Measurements from ENCODE around the gene TSPAN7. TPM values are rescaled to one million over a fixed set of nuclear protein-coding genes. Genes with fewer than 3 reads are reported as not detected.

TSPAN7 gene
- total RNA-seq, 3 donors from 2014 or later (not counting 1 experiment from before 2014, with no cell fraction given) = not detected

DNA sequence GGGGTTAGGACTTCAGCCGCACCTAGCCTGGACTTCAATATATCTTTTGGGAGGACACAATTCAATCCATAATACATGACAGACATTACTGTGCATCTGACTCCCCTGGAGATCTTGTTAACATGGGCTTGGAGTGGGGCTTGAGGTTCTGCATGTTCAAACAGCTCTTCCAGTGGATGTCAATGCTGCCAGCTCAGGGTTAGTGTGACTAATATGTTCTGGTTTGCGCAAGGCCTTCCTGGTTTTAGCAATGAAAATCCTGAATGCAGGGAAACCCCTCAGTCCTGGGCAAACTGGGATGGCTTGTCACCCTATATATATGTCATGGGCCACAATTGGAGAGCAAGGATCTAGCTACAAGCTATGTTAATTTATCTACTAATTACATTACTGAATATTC, 2.7 kb upstream of the TSPAN7 start:
- TF ChIP-seq, protein P1, sequence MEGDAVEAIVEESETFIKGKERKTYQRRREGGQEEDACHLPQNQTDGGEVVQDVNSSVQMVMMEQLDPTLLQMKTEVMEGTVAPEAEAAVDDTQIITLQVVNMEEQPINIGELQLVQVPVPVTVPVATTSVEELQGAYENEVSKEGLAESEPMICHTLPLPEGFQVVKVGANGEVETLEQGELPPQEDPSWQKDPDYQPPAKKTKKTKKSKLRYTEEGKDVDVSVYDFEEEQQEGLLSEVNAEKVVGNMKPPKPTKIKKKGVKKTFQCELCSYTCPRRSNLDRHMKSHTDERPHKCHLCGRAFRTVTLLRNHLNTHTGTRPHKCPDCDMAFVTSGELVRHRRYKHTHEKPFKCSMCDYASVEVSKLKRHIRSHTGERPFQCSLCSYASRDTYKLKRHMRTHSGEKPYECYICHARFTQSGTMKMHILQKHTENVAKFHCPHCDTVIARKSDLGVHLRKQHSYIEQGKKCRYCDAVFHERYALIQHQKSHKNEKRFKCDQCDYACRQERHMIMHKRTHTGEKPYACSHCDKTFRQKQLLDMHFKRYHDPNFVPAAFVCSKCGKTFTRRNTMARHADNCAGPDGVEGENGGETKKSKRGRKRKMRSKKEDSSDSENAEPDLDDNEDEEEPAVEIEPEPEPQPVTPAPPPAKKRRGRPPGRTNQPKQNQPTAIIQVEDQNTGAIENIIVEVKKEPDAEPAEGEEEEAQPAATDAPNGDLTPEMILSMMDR (IDR thresholded peaks at IDR 0.05) = no peak
- ATAC-seq (no peak), DNase-seq (no peak)
- Histone ChIP-seq H3K36me3 (ENCODE audit: control insufficient read depth, insufficient read depth, low read length) (no peaks in the 10 kb centered on the region), H3K27ac (ENCODE audit: low read length) (no peak overlapping the region), H3K27me3 (ENCODE audit: control insufficient read depth, insufficient read depth, low read length) (no peaks in the 10 kb centered on the region), H3K4me1 (ENCODE audit: control insufficient read depth, insufficient read depth, low read length) (peaks cover 13% of the 10 kb centered on the region), H3K9me3 (ENCODE audit: control insufficient read depth, insufficient read depth, low read length) (no peaks in the 10 kb centered on the region), H3K4me3 (ENCODE audit: low read length) (no peak overlapping the region)
- H3K27me3 Mint-ChIP-seq (ENCODE audit: low read depth in 2 of 2) = peaks cover 0 to 2% of the 10 kb centered on the region in 2 donors
- H3K4me3 Mint-ChIP-seq = no peak overlapping the region
- H3K27ac Mint-ChIP-seq = no peak overlapping the region
- H3K4me1 Mint-ChIP-seq = no peaks in the 10 kb centered on the region
- H3K36me3 Mint-ChIP-seq = no peaks in the 10 kb centered on the region
- no CpG with 5 or more reads among the region's 2 CpGs for WGBS (ENCODE audit: insufficient coverage)
- H3K9me3 Mint-ChIP-seq = no peaks in the 10 kb centered on the region
- intact Hi-C loops (cut with micrococcal nuclease) = no loop called here

DNA sequence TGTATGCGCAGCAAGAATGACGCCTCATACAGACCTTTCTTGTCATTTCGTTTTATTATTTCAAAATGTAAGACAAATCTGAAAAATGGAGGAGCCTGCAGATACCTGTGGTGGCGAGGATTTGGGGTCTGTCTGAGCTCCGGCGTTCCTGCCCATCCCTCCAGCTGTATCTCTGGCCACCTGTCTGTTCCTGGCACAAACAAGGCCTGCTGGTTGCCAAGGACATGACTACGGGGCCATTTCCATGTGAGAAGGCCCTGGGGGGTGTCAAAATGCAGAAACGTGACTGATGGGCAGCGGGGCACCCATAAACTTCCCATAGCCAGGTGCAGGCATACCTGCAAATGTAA, 591 bp upstream of the TSPAN7 start:
- Histone ChIP-seq H3K4me3 (ENCODE audit: low read length) (peak overlapping the region; percentile 50), H3K9me3 (ENCODE audit: control insufficient read depth, insufficient read depth, low read length) (no peaks in the 10 kb centered on the region), H3K27ac (ENCODE audit: low read length) (no peak overlapping the region), H3K4me1 (ENCODE audit: control insufficient read depth, insufficient read depth, low read length) (peaks cover 13% of the 10 kb centered on the region), H3K27me3 (ENCODE audit: control insufficient read depth, insufficient read depth, low read length) (no peaks in the 10 kb centered on the region), H3K36me3 (ENCODE audit: control insufficient read depth, insufficient read depth, low read length) (no peaks in the 10 kb centered on the region)
- no peaks in the 10 kb centered on the region for H3K4me1 Mint-ChIP-seq
- TF ChIP-seq, protein P1 (IDR thresholded peaks at IDR 0.05) = no peak
- WGBS (ENCODE audit: insufficient coverage) = 61% methylated on average over 9 of the region's 9 CpGs
- intact Hi-C loops (cut with micrococcal nuclease) = no loop called here
- H3K36me3 Mint-ChIP-seq = no peaks in the 10 kb centered on the region
- no peaks in the 10 kb centered on the region for H3K9me3 Mint-ChIP-seq
- peak overlapping the region; percentile 81 for H3K4me3 Mint-ChIP-seq
- ATAC-seq (no peak), DNase-seq (no peak)
- H3K27me3 Mint-ChIP-seq (ENCODE audit: low read depth in 2 of 2) = peaks cover 0 to 2% of the 10 kb centered on the region in 2 donors
- no peak overlapping the region for H3K27ac Mint-ChIP-seq

DNA sequence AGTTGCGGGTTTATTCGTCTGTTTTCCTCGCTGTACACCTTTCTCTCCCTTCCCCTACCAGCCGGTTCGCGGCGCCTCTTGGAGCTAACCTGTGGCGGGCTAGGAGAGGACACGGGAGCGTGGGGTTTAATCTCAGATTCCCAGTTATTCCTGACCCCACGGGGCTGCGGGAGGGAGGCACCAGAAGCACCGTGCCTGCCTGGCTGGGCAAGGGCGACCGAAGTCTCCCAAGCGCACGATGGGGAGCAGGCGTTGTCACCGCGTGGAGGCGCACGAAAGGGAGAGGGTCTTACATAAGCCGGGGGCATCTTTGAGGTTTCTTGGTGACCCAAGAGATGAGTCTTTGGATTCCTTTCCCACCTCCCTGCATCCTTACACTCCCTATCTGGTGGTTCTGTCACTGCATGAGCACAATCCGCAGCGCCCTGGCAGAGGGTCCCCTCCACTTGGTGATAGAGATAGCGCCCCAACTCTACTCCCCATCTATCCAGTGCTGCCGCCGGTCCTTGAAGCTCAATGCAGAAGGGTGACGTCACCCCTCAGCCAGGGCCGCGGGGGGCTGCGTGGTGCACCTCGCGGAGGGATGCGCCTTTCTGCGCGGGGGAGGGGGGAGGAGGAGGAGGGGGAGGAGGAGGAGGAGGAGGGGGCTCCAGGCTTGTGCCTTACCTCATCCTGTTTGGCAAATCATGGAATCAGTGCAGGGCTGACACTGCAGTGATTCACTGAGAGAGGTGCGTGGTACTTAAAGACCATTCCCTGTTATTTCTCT, 793 bp downstream of the TSPAN7 start:
- Mint-ChIP-seq H3K27ac (no peak overlapping the region), H3K36me3 (no peaks in the 10 kb centered on the region), H3K4me1 (no peaks in the 10 kb centered on the region), H3K4me3 (peak overlapping the region; percentile 81), H3K9me3 (no peaks in the 10 kb centered on the region), H3K27me3 (ENCODE audit: low read depth in 2 of 2) (peaks cover 0 to 2% of the 10 kb centered on the region in 2 donors)
- Histone ChIP-seq H3K36me3 (ENCODE audit: control insufficient read depth, insufficient read depth, low read length) (no peaks in the 10 kb centered on the region), H3K27me3 (ENCODE audit: control insufficient read depth, insufficient read depth, low read length) (no peaks in the 10 kb centered on the region), H3K27ac (ENCODE audit: low read length) (no peak overlapping the region), H3K4me3 (ENCODE audit: low read length) (peak overlapping the region; percentile 39), H3K4me1 (ENCODE audit: control insufficient read depth, insufficient read depth, low read length) (peaks cover 13% of the 10 kb centered on the region), H3K9me3 (ENCODE audit: control insufficient read depth, insufficient read depth, low read length) (no peaks in the 10 kb centered on the region)
- 6% methylated on average over 20 of the region's 38 CpGs for WGBS (ENCODE audit: insufficient coverage)
- TF ChIP-seq, protein P1 (IDR thresholded peaks at IDR 0.05) = no peak
- intact Hi-C loops (cut with micrococcal nuclease) = no loop called here
- no peak for ATAC-seq
- peak in 1 of 2 donors; percentile 39 for DNase-seq

DNA sequence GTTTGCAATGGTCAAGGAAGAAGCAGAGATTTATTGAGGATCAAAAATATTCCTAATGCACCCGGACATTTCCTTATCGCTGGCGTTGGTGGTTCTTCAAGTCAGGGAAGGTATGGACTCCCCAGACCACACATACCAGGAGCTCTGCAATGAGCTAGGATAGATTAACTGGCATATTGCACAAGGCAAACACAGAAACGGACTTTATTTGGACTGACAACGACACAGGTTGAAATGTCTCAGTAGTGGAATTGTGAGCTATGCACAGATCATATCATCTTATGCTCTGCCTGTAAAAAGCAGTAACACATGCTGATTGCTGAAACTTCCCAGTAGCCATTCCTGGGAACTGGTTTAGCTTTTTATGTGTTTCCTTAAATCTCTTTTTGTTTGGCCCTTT, 1.7 kb downstream of the TSPAN7 start:
- Histone ChIP-seq H3K27me3 (ENCODE audit: control insufficient read depth, insufficient read depth, low read length) (no peaks in the 10 kb centered on the region), H3K27ac (ENCODE audit: low read length) (no peak overlapping the region), H3K9me3 (ENCODE audit: control insufficient read depth, insufficient read depth, low read length) (no peaks in the 10 kb centered on the region), H3K4me3 (ENCODE audit: low read length) (no peak overlapping the region), H3K4me1 (ENCODE audit: control insufficient read depth, insufficient read depth, low read length) (peaks cover 13% of the 10 kb centered on the region), H3K36me3 (ENCODE audit: control insufficient read depth, insufficient read depth, low read length) (no peaks in the 10 kb centered on the region)
- H3K27me3 Mint-ChIP-seq (ENCODE audit: low read depth in 2 of 2) = peaks cover 0 to 2% of the 10 kb centered on the region in 2 donors
- H3K4me3 Mint-ChIP-seq = no peak overlapping the region
- no peak overlapping the region for H3K27ac Mint-ChIP-seq
- 91% methylated on average over 5 of the region's 5 CpGs for WGBS (ENCODE audit: insufficient coverage)
- ATAC-seq = no peak
- no peaks in the 10 kb centered on the region for H3K36me3 Mint-ChIP-seq
- intact Hi-C loops (cut with micrococcal nuclease) = no loop called here
- H3K4me1 Mint-ChIP-seq = no peaks in the 10 kb centered on the region
- DNase-seq = peak in 1 of 2 donors; percentile 1
- TF ChIP-seq, protein P1 (IDR thresholded peaks at IDR 0.05) = no peak
- no peaks in the 10 kb centered on the region for H3K9me3 Mint-ChIP-seq

All from natural killer cell (primary cell).